ENCODE measurements around the gene TEX35. TPM values are rescaled to one million over a fixed set of nuclear protein-coding genes. Genes with fewer than 3 reads are reported as not detected.

The TEX35 gene
- total RNA-seq = not detected in 2 replicates

GRCh38 chr1:178512566-178513277, at the start of gene TEX35:
TEX35 (plus strand) TSS chr1:178513109; CDS start chr1:178513189, 80 bp downstream.

GRCh38 chr1:178496410-178497135, 16.3 kb upstream of the TEX35 start, which contains the start of gene CLEC20A:
CLEC20A (minus strand) TSS chr1:178496964; CDS start chr1:178496939, 25 bp downstream.

Small RNA genes lying within 50 kb of the gene (small RNA-seq; reads per million reads assigned to genes)
- gene RF00017 (ENCODE audit: low replicate concordance) (not detected), gene RNA5SP69 (ENCODE audit: low replicate concordance) (not detected)

Other genes with a start within 250 kb of the TEX35 start
- not detected in 2 replicates for gene CLEC20A, start 16.1 kb upstream of the TEX35 start, total RNA-seq
- gene RALGPS2, start 212.1 kb downstream of the TEX35 start, total RNA-seq = 21.8 and 38.1 TPM in 2 replicates